Activated CD4-positive, alpha-beta T cell treated with anti-CD3 and anti-CD28 coated beads, Interleukin-2, amount 10 ng/mL, durations not matched to agents 7 days and 5 days (primary cell): Measurements from ENCODE around the gene TMEM140. TPM values are rescaled to one million over a fixed set of nuclear protein-coding genes. Genes with fewer than 3 reads are reported as not detected.

Experiments
- CTCF ChIA-PET: fragments of 350-600 bp; sonication (Branson Sonifier 250); formaldehyde crosslinking; loops from one replicate; lab custom pipeline; 2021; ENCODE audit warnings: antibody characterized with exemption; lab: Charles Lee
- POLR2A ChIA-PET: fragments of 350-600 bp; sonication (Branson Sonifier 250); formaldehyde crosslinking; loops from one replicate; lab custom pipeline; 2021; ENCODE audit warnings: antibody characterized with exemption; lab: Charles Lee
- DNase-seq: peaks from one replicate; pipeline ENCODE4 v3.0.0-alpha.2; 2020
- H3K27ac Mint-ChIP-seq: one replicate; pipeline ENCODE4 v1.8.0; 2021; ENCODE audit warnings: mild to moderate bottlenecking, moderate library complexity, mixed read lengths
- H3K27me3 Mint-ChIP-seq: one replicate; pipeline ENCODE4 v1.8.0; 2021; ENCODE audit warnings: mixed read lengths
- H3K36me3 Mint-ChIP-seq: one replicate; pipeline ENCODE4 v1.8.0; 2021; ENCODE audit warnings: low read depth, mixed read lengths
- H3K4me1 Mint-ChIP-seq: one replicate; pipeline ENCODE4 v1.8.0; 2021; ENCODE audit warnings: mixed read lengths
- H3K4me3 Mint-ChIP-seq: one replicate; pipeline ENCODE4 v1.8.0; 2021; ENCODE audit warnings: mild to moderate bottlenecking, moderate library complexity, mixed read lengths
- H3K9me3 Mint-ChIP-seq: one replicate; pipeline ENCODE4 v1.8.0; 2021; ENCODE audit warnings: mixed read lengths
- total RNA-seq, 2 experiments: library from RNA; stranded (reverse); gene quantifications; one replicate each; pipeline ENCODE4 v1.2.3, GENCODE V29; 2021

TMEM140 gene
- total RNA-seq, 2 experiments from 2014 or later: 25.3 to 27.7 TPM

DNA sequence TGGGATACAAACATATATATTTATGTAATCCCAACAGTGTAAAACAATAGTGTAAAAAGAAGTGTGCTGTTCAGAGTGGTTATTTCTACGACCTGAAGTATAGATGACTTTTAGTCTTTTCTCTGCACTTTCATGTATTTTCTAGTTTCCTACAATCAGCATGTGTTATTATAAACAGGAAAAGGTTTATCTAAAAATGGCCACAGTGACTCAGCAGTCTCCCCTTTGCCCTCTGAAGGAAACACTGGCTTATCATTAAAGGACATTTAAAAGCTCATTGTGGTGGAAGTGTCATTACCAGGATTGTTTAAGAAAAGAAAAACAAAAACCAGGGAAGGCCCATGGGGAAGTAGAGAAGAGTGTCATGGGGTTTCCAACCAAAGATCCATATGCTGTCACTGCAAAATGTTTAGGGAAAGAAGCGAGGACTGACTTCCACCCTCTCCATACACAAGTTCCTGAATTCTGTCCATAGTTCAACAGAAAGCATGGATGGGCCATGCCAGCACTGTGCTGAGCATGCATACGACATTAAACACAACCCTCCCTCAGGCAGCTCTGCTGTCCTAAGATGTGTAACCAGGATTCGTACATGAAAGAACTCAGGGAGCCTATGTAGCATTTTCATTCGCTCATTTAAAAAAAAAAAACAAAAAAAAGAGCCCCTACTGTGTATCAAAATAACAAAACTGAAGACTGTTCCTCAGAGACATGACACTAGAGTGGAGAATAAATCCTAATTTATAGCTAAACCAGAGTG, 12.4 kb downstream of the TMEM140 start:
- no peaks in the 10 kb centered on the region for H3K27me3 Mint-ChIP-seq
- DNase-seq: no peak
- peaks cover 84% of the 10 kb centered on the region for H3K36me3 Mint-ChIP-seq
- H3K4me3 Mint-ChIP-seq: no peak overlapping the region
- CTCF ChIA-PET: interaction anchor here (0.7 to 2.2 kb wide), 8 partner anchors 9 to 436 kb away, joined by 3 to 9 read pairs (median 4); partner anchors contain the start of genes AGBL3, CYREN and TMEM140
- POLR2A ChIA-PET: no interaction called here
- H3K9me3 Mint-ChIP-seq: peaks cover 40% of the 10 kb centered on the region
- H3K27ac Mint-ChIP-seq: peak overlapping the region; percentile 73
- H3K4me1 Mint-ChIP-seq: peaks cover 36% of the 10 kb centered on the region

DNA sequence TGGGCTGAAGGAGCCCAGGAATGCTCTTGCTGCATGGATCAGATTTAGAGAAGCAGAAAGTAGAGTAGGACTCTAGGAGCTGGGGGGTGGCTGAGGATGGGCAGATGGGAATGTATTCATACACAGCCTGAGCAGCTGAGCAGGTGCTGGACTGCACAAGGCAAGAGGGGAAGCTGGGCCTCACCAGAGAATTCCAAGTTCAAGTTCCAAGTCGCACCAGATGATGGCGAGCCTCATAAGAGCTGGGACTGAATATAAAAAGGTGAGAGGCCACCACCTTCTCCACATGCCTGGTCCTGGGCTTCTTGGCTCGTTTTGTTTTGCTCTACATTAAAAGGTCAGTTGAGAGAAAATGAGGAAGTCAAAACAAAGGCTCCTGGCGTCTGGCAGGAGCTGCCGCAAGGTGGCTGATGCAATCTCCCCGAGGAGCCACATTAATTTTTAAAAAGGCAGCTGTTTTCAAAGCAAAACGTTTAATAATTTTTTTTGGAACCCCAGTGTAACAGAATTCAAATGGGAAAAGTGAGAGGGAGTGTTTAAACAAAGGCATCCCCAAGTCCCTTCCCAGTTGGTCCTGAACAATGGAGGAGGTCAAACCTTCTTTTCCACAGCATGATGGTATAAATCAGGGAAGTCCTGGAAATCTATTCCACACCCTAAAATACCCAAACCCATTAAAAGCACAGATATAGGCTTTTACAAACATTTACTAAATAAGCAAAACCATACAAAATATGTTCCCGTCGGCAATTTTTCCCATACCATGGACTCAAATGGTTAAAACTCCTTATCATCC, 13.2 kb downstream of the TMEM140 start:
- H3K9me3 Mint-ChIP-seq: peaks cover 33% of the 10 kb centered on the region
- peaks cover 83% of the 10 kb centered on the region for H3K36me3 Mint-ChIP-seq
- H3K4me3 Mint-ChIP-seq: no peak overlapping the region
- no peaks in the 10 kb centered on the region for H3K27me3 Mint-ChIP-seq
- CTCF ChIA-PET: interaction anchor here (0.7 to 2.2 kb wide), 7 partner anchors 8 to 436 kb away, joined by 3 to 9 read pairs (median 4); partner anchors contain the start of genes AGBL3 and CYREN
- POLR2A ChIA-PET: interaction anchor here (0.6 kb wide), 1 partner anchor 243 kb away, joined by 3 read pairs; no protein-coding TSS in a partner anchor
- H3K4me1 Mint-ChIP-seq: peaks cover 42% of the 10 kb centered on the region
- DNase-seq: no peak
- H3K27ac Mint-ChIP-seq: peak overlapping the region; percentile 73

DNA sequence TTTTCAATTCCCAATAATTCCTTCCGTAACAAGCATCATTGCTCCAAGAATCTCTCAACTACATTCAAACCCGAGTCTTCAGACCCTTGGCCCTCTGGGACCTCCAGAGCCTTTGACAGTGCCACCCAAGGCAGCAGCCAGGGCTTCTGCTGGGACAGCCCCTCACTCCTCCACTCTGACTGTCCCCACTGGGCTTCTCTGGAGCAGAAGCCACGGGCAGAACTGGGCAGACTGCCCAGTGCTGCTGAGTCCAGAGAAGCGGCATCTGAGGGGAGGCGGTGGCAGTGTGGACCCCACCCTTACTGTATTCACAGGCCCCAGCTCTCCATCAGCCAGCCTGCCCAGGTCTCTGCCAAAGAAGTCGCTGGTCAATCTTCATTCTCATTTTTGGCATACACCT, 13.8 kb downstream of the TMEM140 start:
- peaks cover 83% of the 10 kb centered on the region for H3K36me3 Mint-ChIP-seq
- POLR2A ChIA-PET: interaction anchor here (0.6 kb wide), 1 partner anchor 244 kb away, joined by 3 read pairs; no protein-coding TSS in a partner anchor

DNA sequence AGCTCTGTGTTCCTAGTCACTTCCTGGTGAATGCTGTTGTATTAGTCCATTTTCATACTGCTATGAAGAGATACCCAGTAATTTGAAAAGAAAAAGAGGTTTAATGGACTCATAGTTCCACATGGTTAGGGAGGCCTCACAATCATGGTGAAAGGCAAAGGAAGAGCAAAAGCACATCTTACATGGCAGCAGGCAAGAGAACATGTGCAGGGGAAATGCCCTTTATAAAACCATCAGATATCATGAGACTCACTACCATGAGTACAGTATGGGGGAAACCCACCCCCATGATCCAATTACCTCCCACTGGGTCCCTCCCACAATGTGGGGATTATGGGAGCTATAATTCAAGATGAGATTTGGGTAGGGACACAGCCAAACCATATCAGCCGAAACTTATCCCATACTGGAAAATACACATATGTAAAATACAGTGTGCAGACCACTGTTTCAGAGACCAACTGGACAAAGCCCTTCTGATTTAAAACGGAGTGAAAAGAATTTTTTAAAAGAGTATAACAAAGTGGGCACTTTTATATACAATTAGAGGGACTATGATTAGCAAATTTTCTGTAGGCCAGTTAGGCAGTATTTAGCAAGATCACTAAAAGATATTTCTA, 14.6 kb downstream of the TMEM140 start:
- Mint-ChIP-seq H3K36me3 (peaks cover 83% of the 10 kb centered on the region), H3K4me1 (peaks cover 49% of the 10 kb centered on the region), H3K9me3 (peaks cover 20% of the 10 kb centered on the region), H3K4me3 (no peak overlapping the region), H3K27ac (no peak overlapping the region), H3K27me3 (no peaks in the 10 kb centered on the region)
- ChIA-PET POLR2A (no interaction called here), CTCF (no interaction called here)
- no peak for DNase-seq

More for the DNA sequence above, 13.8 kb downstream of the TMEM140 start:
- Mint-ChIP-seq H3K27ac (no peak overlapping the region), H3K4me3 (no peak overlapping the region), H3K27me3 (no peaks in the 10 kb centered on the region), H3K4me1 (peaks cover 44% of the 10 kb centered on the region), H3K9me3 (peaks cover 28% of the 10 kb centered on the region)
- CTCF ChIA-PET: interaction anchor here (1.4 to 2.2 kb wide), 2 partner anchors 12 to 18 kb away, joined by 4 to 7 read pairs; no protein-coding TSS in a partner anchor
- no peak for DNase-seq

DNA sequence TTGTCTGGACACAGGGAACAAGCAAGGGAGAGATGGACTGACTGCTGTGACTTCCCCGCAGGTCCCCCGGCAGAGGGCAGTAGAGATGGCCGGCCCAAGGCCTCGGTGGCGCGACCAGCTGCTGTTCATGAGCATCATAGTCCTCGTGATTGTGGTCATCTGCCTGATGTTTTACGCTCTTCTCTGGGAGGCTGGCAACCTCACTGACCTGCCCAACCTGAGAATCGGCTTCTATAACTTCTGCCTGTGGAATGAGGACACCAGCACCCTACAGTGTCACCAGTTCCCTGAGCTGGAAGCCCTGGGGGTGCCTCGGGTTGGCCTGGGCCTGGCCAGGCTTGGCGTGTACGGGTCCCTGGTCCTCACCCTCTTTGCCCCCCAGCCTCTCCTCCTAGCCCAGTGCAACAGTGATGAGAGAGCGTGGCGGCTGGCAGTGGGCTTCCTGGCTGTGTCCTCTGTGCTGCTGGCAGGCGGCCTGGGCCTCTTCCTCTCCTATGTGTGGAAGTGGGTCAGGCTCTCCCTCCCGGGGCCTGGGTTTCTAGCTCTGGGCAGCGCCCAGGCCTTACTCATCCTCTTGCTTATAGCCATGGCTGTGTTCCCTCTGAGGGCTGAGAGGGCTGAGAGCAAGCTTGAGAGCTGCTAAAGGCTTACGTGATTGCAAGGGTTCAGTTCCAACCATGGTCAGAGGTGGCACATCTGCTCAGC, 16.6 kb downstream of the TMEM140 start:
- Mint-ChIP-seq H3K9me3 (peaks cover 17% of the 10 kb centered on the region), H3K27ac (peak overlapping the region; percentile 50), H3K4me3 (no peak overlapping the region), H3K27me3 (no peaks in the 10 kb centered on the region), H3K36me3 (peaks cover 86% of the 10 kb centered on the region), H3K4me1 (peaks cover 59% of the 10 kb centered on the region)
- CTCF ChIA-PET: interaction anchor here (1.3 to 3.0 kb wide), 4 partner anchors 8 to 178 kb away, joined by 4 to 10 read pairs (median 6); partner anchors contain the start of genes AGBL3 and TMEM140
- POLR2A ChIA-PET: no interaction called here
- DNase-seq: no peak

DNA sequence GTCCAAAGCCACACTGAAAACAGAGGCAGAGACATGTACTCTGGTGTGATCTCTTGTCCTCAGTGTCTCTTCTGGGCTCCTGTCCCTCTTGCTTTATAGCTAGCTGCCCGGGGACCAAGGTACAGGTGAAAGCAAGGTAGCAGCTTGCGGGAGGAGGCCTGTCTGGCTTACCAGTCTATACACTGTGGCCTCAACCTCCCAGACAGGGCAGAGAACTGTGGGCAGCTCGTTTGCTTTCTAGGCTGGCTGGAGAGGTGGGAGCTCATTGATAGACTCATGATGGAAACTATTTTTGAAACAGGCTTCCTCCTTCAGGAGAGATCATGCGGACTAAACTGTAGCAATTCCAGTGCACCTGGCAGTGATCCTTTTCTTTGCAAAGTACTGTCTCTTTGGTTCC, 18.0 kb downstream of the TMEM140 start:
- ChIA-PET CTCF (interaction anchor here (1.3 to 3.0 kb wide), 2 partner anchors 9 to 18 kb away, joined by 5 to 10 read pairs; partner anchors contain the start of gene TMEM140), POLR2A (interaction anchor here (1.0 kb wide), 1 partner anchor 214 kb away, joined by 3 read pairs; no protein-coding TSS in a partner anchor)
- Mint-ChIP-seq H3K27me3 (no peaks in the 10 kb centered on the region), H3K27ac (no peak overlapping the region), H3K36me3 (peaks cover 79% of the 10 kb centered on the region), H3K4me3 (no peak overlapping the region), H3K9me3 (peaks cover 17% of the 10 kb centered on the region), H3K4me1 (peaks cover 52% of the 10 kb centered on the region)
- DNase-seq: no peak

DNA sequence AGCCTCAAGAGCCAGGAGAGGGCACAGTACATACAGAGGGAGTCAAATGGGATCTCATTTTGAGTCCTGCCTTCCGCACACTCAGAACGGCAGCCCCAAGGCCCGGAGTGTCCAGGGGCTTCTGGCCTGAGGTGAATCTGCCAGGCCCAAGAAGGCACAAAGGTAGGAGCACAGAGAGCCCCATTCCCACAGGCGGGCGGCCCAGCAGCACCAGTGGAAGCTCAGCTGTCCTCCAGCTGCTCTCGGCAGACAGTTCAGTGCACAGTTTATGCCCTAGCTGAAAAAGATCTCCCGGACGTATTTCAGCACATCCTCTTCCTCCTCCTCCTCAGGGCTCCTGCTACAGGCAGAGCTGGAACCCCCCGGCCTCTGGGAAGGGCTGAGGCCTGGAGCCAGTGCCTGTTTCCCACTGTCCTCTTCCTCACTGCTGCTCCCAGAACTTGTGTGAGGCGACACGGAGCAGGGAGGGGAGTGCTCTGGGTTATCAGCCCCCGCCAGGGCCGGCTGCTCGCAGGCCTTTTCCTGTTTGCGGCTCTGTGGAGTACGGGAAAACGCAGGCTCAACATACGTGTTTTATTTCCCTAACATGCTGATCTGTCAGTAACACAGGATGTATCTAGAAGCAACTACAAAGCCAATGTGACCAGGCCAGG, 18.6 kb downstream of the TMEM140 start:
- DNase-seq: no peak
- H3K9me3 Mint-ChIP-seq: peaks cover 16% of the 10 kb centered on the region
- H3K27ac Mint-ChIP-seq: peak overlapping the region; percentile 64
- ChIA-PET POLR2A (interaction anchor here (1.0 kb wide), 1 partner anchor 215 kb away, joined by 3 read pairs; no protein-coding TSS in a partner anchor), CTCF (interaction anchor here (3.0 kb wide), 1 partner anchor 19 kb away, joined by 10 read pairs; the partner anchor contains the start of gene TMEM140)
- H3K4me1 Mint-ChIP-seq: peaks cover 51% of the 10 kb centered on the region
- H3K36me3 Mint-ChIP-seq: peaks cover 73% of the 10 kb centered on the region
- no peak overlapping the region for H3K4me3 Mint-ChIP-seq
- H3K27me3 Mint-ChIP-seq: no peaks in the 10 kb centered on the region

DNA sequence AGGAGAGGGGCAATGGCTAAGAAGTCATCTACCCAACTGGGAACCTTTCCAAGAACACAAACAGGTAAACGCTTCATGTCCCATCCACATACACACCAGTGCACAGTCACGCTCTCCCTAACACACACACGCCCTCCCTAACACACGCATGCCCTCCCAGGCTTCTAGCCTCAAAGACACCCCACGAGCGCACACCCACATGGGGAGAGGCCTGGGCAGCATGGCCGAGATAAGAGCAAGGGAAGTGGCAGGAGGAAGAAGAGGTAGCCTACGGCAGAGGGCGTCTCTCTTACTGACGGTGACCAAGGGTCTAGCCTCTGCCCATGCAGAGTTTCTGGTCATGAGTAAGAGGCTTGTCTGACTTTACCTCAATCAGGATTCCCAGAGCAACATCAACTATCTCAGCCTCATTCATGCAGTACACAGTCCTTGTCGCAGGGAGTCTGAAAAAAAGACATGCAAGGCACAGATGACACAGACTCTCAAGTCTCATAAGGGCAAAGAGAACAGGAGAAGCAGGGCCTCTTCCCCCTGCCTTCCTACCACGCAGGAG, 19.6 kb downstream of the TMEM140 start:
- ChIA-PET CTCF (interaction anchor here (0.9 to 2.5 kb wide), 2 partner anchors 11 to 181 kb away, joined by 3 to 10 read pairs; partner anchors contain the start of gene AGBL3), POLR2A (no interaction called here)
- Mint-ChIP-seq H3K9me3 (peaks cover 6% of the 10 kb centered on the region), H3K4me3 (no peak overlapping the region), H3K27ac (peak overlapping the region; percentile 77), H3K27me3 (no peaks in the 10 kb centered on the region), H3K4me1 (peaks cover 56% of the 10 kb centered on the region), H3K36me3 (peaks cover 64% of the 10 kb centered on the region)
- DNase-seq: no peak

DNA sequence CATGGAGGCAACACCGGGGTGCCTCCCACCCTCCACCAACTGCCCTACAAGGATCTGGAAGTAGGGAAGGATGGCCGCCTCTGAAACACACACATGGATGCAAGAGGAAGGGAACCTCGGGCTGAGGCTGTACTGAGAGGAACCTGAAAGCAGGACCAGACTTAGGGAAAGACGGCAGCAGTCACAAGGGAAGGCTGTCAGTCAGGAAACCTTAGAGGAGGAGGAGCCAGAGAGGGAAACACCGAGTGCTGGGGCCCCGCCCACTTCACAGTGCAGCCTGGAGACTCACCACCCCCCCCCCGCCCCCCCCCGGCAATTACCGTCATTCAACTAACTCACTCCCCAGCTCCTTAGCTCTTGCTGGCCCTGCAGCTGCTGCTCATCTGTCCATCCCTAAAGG, 20.1 kb downstream of the TMEM140 start:
- ChIA-PET CTCF (interaction anchor here (0.9 to 2.5 kb wide), 4 partner anchors 11 to 182 kb away, joined by 3 to 10 read pairs (median 6); partner anchors contain the start of gene AGBL3), POLR2A (no interaction called here)
- Mint-ChIP-seq H3K36me3 (peaks cover 59% of the 10 kb centered on the region), H3K9me3 (peaks cover under 1% of the 10 kb centered on the region), H3K27ac (peak overlapping the region; percentile 96), H3K27me3 (no peaks in the 10 kb centered on the region), H3K4me3 (no peak overlapping the region), H3K4me1 (peaks cover 56% of the 10 kb centered on the region)
- peak; percentile 11 for DNase-seq

DNA sequence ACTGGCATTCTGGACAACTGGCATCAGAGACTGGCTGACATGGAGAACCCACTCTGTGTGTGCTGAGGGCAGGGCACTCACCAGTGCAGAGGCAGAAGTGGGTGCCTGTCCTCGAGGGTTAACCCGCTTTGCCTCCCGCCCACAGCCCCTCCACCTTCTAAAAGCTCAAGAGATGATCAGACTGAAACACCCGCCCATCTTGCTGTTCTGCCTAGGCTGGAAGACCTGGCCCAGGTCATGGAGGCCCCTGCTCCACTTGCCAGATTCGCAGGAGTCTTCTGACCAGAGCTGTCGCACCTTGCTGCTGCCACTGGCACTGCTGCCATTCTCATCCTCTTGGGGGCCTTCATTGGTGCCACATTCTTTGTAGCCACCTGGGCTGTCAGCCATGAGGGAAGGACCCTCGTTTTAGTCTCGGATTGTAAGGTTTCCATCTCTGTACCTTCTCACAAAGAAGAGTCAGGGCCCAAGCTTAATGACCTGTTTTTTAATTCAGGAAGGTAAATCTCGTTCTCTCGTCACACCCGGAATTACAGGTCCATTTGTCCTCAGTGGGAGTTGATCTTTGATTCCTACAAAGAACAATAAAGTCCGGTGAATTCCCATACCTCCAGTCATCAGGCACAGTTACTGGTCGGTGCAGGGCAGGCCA, 20.7 kb downstream of the TMEM140 start:
- Mint-ChIP-seq H3K4me1 (peaks cover 56% of the 10 kb centered on the region), H3K4me3 (peak overlapping the region; percentile 90), H3K27me3 (no peaks in the 10 kb centered on the region), H3K9me3 (no peaks in the 10 kb centered on the region), H3K27ac (peak overlapping the region; percentile 96), H3K36me3 (peaks cover 58% of the 10 kb centered on the region)
- ChIA-PET CTCF (interaction anchor here (0.9 to 2.6 kb wide), 9 partner anchors 8 to 434 kb away, joined by 3 to 11 read pairs (median 9); partner anchors contain the start of genes AGBL3, TMEM140 and WDR91), POLR2A (interaction anchor here (0.9 to 1.5 kb wide), 2 partner anchors 21 to 499 kb away, joined by 3 to 6 read pairs; partner anchors contain the start of gene TMEM140)
- DNase-seq: no peak
